H9 (cell line): ENCODE measurements around the gene CCL3. TPM values are rescaled to one million over a fixed set of nuclear protein-coding genes. Genes with fewer than 3 reads are reported as not detected.

Experiments used
- DNase-seq: peaks from one replicate; pipeline ENCODE4 v3.0.0-alpha.2; 2017
- H2AFZ ChIP-seq: one replicate; pipeline ENCODE4 v1.6.1; 2013; ENCODE audit warnings: mild to moderate bottlenecking, low read length, control low read depth, moderate library complexity
- H2AK5ac ChIP-seq: 2 replicates; pipeline ENCODE4 v1.6.1; 2013; ENCODE audit warnings: low read length, control low read depth, mixed read lengths; ENCODE audit not compliant: insufficient read length
- H2BK120ac ChIP-seq: one replicate; pipeline ENCODE4 v1.6.1; 2013; ENCODE audit warnings: low read depth, mild to moderate bottlenecking, low read length, control low read depth, inconsistent platforms; ENCODE audit not compliant: poor library complexity, severe bottlenecking
- H2BK12ac ChIP-seq: 2 replicates; pipeline ENCODE4 v1.6.1; 2013; ENCODE audit warnings: low read length, control low read depth, mixed read lengths, low read depth; ENCODE audit not compliant: insufficient read length
- H2BK15ac ChIP-seq: 2 replicates; pipeline ENCODE4 v1.6.1; 2013; ENCODE audit warnings: low read depth, low read length, control low read depth
- H2BK20ac ChIP-seq: one replicate; pipeline ENCODE4 v1.6.1; 2013; ENCODE audit warnings: low read depth, mild to moderate bottlenecking, low read length, control low read depth, inconsistent platforms; ENCODE audit not compliant: poor library complexity, severe bottlenecking
- H2BK5ac ChIP-seq: 2 replicates; pipeline ENCODE4 v1.6.1; 2013; ENCODE audit warnings: low read length, control low read depth, mixed read lengths; ENCODE audit not compliant: insufficient read length
- H3K14ac ChIP-seq: 2 replicates; pipeline ENCODE4 v1.6.1; 2013; ENCODE audit warnings: low read length, control low read depth; ENCODE audit not compliant: insufficient read depth
- H3K18ac ChIP-seq: 2 replicates; pipeline ENCODE4 v1.6.1; 2013; ENCODE audit warnings: low read depth, mild to moderate bottlenecking, mixed read lengths, low read length, control low read depth; ENCODE audit not compliant: insufficient read length
- H3K23ac ChIP-seq: 2 replicates; pipeline ENCODE4 v1.6.1; 2013; ENCODE audit warnings: low read length, control low read depth, mixed read lengths, low read depth; ENCODE audit not compliant: insufficient read length
- H3K23me2 ChIP-seq: 2 replicates; pipeline ENCODE4 v1.6.1; 2013; ENCODE audit warnings: low read depth, mild to moderate bottlenecking, mixed read lengths, low read length, control low read depth; ENCODE audit not compliant: insufficient read length, poor library complexity, severe bottlenecking
- H3K27ac ChIP-seq: 2 replicates; pipeline ENCODE4 v1.5.1; 2013; ENCODE audit warnings: low read length, control low read depth, mixed read lengths, low read depth; ENCODE audit not compliant: insufficient read length
- H3K27me3 ChIP-seq: 2 replicates; pipeline ENCODE4 v1.6.1; 2013; ENCODE audit warnings: low read length, control low read depth, inconsistent platforms; ENCODE audit not compliant: insufficient read depth
- H3K4ac ChIP-seq: 2 replicates; pipeline ENCODE4 v1.6.1; 2013; ENCODE audit warnings: low read depth, mild to moderate bottlenecking, control low read depth, inconsistent platforms, low read length, moderate library complexity
- H3K4me1 ChIP-seq: 2 replicates; pipeline ENCODE4 v1.6.1; 2013; ENCODE audit warnings: low read length, control low read depth, inconsistent platforms; ENCODE audit not compliant: insufficient read depth
- H3K4me2 ChIP-seq: 2 replicates; pipeline ENCODE4 v1.6.1; 2013; ENCODE audit warnings: low read length, control low read depth, mixed read lengths; ENCODE audit not compliant: insufficient read length, insufficient read depth
- H3K56ac ChIP-seq: 2 replicates; pipeline ENCODE4 v1.6.1; 2013; ENCODE audit warnings: low read depth, mild to moderate bottlenecking, mixed read lengths, low read length, control low read depth; ENCODE audit not compliant: insufficient read length
- H3K79me1 ChIP-seq: 2 replicates; pipeline ENCODE4 v1.6.1; 2013; ENCODE audit warnings: low read depth, mild to moderate bottlenecking, moderate library complexity, low read length, control low read depth, inconsistent platforms; ENCODE audit not compliant: insufficient read depth, poor library complexity, severe bottlenecking
- H3K79me2 ChIP-seq: 2 replicates; pipeline ENCODE4 v1.6.1; 2013; ENCODE audit warnings: low read length, control low read depth, inconsistent platforms; ENCODE audit not compliant: insufficient read depth
- H3K9ac ChIP-seq: 2 replicates; pipeline ENCODE4 v1.6.1; 2013; ENCODE audit warnings: low read length, control low read depth, mixed read lengths; ENCODE audit not compliant: insufficient read length; ENCODE audit errors: extremely low read depth
- H3K9me3 ChIP-seq: one replicate; pipeline ENCODE4 v1.6.1; 2013; ENCODE audit warnings: low read depth, low read length, inconsistent platforms; ENCODE audit not compliant: control insufficient read depth
- H3T11ph ChIP-seq: one replicate; pipeline ENCODE4 v1.6.1; 2013; ENCODE audit warnings: mild to moderate bottlenecking, low read length, control low read depth, inconsistent platforms
- H4K20me1 ChIP-seq: one replicate; pipeline ENCODE4 v1.6.1; 2013; ENCODE audit not compliant: control insufficient read depth, insufficient read length, insufficient read depth
- H4K5ac ChIP-seq: 2 replicates; pipeline ENCODE4 v1.6.1; 2013; ENCODE audit warnings: low read depth, mild to moderate bottlenecking, mixed read lengths, low read length, control low read depth; ENCODE audit not compliant: insufficient read length
- H4K8ac ChIP-seq: replicated peaks from 2 replicates; pipeline ENCODE4 v1.6.1; 2013; ENCODE audit warnings: low read length, control low read depth, mixed read lengths, low read depth; ENCODE audit not compliant: insufficient read length
- H4K91ac ChIP-seq: 2 replicates; pipeline ENCODE4 v1.6.1; 2013; ENCODE audit warnings: low read depth, mild to moderate bottlenecking, moderate library complexity, mixed read lengths, low read length, control low read depth; ENCODE audit not compliant: insufficient read length
- H3K27ac Mint-ChIP-seq, 3 experiments: 2 replicates in 2 of 3; 3 replicates in 1 of 3; pipeline ENCODE4 v1.8.0; 2020 to 2021; ENCODE audit warnings: mixed read lengths in 3 of 3, mild to moderate bottlenecking in 1 of 3, moderate library complexity in 1 of 3
- H3K27me3 Mint-ChIP-seq: 2 replicates; pipeline ENCODE4 v1.8.0; 2021; ENCODE audit warnings: low read depth, mild to moderate bottlenecking, moderate library complexity, mixed read lengths
- H3K36me3 Mint-ChIP-seq, 3 experiments: 2 replicates in 2 of 3; 3 replicates in 1 of 3; pipeline ENCODE4 v1.8.0; 2020 to 2021; ENCODE audit warnings: low read depth in 3 of 3, mixed read lengths in 3 of 3; ENCODE audit not compliant: insufficient read depth in 1 of 3
- H3K4me1 Mint-ChIP-seq, 2 experiments: 2 replicates each; pipeline ENCODE4 v1.8.0; 2020; ENCODE audit warnings: mixed read lengths in 2 of 2
- H3K4me3 Mint-ChIP-seq, 2 experiments: 2 replicates in 1 of 2; 3 replicates in 1 of 2; pipeline ENCODE4 v1.8.0; 2020 to 2021; ENCODE audit warnings: mild to moderate bottlenecking in 2 of 2, mixed read lengths in 2 of 2, moderate library complexity in 1 of 2
- H3K9me3 Mint-ChIP-seq, 2 experiments: 2 replicates in 1 of 2; 3 replicates in 1 of 2; pipeline ENCODE4 v1.8.0; 2020; ENCODE audit warnings: mild to moderate bottlenecking in 2 of 2, mixed read lengths in 2 of 2, moderate library complexity in 1 of 2
- CTCF ChIP-seq: fragments of 200-600 bp; sonication (generic); conservative IDR thresholded peaks from 3 replicates; pipeline ENCODE4 v1.8.0; 2021; ENCODE audit warnings: antibody characterized with exemption, mild to moderate bottlenecking
- WGBS: extraction: QIAGEN DNeasy Blood & Tissue Kit; methylation state at CpG from one replicate; pipeline ENCODE4 v1.1.7; 2013; ENCODE audit warnings: missing lambda C conversion rate, low lambda C conversion rate, mixed read lengths; ENCODE audit not compliant: insufficient read length; ENCODE audit errors: extremely low coverage; 5-methylcytosine and 5-hydroxymethylcytosine counted together
- total RNA-seq: library from RNA; stranded (reverse); gene quantifications from 2 replicates; pipeline ENCODE4 v1.2.1, GENCODE V29; 2021

CCL3 gene
- total RNA-seq, 1 experiment from 2014 or later = not detected

GRCh38 chr17:36120221-36120620 lies 30.3 kb upstream of the CCL3 start:
- Histone ChIP-seq H4K20me1 (no peaks in the 10 kb centered on the region), H2BK20ac (no peak overlapping the region), H3K14ac (no peak overlapping the region), H4K91ac (no peak overlapping the region), H3K23ac (no peak overlapping the region), H3K4ac (no peak overlapping the region), H3T11ph (no peak overlapping the region), H2AK5ac (no peak overlapping the region), H3K4me1 (peaks cover 6% of the 10 kb centered on the region), H2AFZ (no peak overlapping the region), H2BK120ac (no peak overlapping the region), H4K8ac (no peak overlapping the region), H3K56ac (no peak overlapping the region), H4K5ac (no peak overlapping the region), H2BK12ac (no peak overlapping the region), H2BK15ac (no peak overlapping the region), H3K27me3 (no peaks in the 10 kb centered on the region), H3K23me2 (no peaks in the 10 kb centered on the region), H3K9me3 (peaks cover 4% of the 10 kb centered on the region), H3K27ac (no peak overlapping the region), H3K79me2 (no peaks in the 10 kb centered on the region), H3K18ac (no peak overlapping the region), H3K9ac (no peak overlapping the region), H3K4me2 (no peak overlapping the region), H3K79me1 (no peaks in the 10 kb centered on the region), H2BK5ac (no peak overlapping the region)
- Mint-ChIP-seq H3K36me3 (peaks cover 0 to 3% (median 0%) of the 10 kb centered on the region in 3 experiments; a peak in 1 of 7 replicates), H3K27ac (no peak overlapping the region), H3K4me3 (no peak overlapping the region), H3K27me3 (no peaks in the 10 kb centered on the region; the same call in 1 of the 2 replicates), H3K9me3 (peaks cover 7 to 9% of the 10 kb centered on the region in 2 experiments; a peak in 4 of 5 replicates), H3K4me1 (peaks cover 28 to 30% of the 10 kb centered on the region in 2 experiments)
- no peak for TF ChIP-seq CTCF
- no peak for DNase-seq
- WGBS = no CpG with 5 or more reads among the region's 3 CpGs
